HG03442 (cell line): ENCODE data around the gene GAGE12E.
"Not testable (repeated sequence)": the region's sequence is repeated elsewhere in the genome, so short reads cannot be mapped to it uniquely, and the experiment has no call there.

ENCODE experiments used
- ATAC-seq: cut with Tn5 transposase; IDR thresholded peaks from one replicate; pipeline ENCODE4 v1.9.1; 2021; ENCODE audit warnings: mild to moderate bottlenecking, moderate library complexity; ENCODE audit not compliant: unreplicated experiment

Gene GAGE12E

GRCh38 chrX:49550989-49551388, at the start of gene GAGE12E:
TSS of gene GAGE12E (plus strand) at chrX:49551289. CDS start at chrX:49552444, 1,155 bp downstream.
- ATAC-seq = not testable (repeated sequence)

GRCh38 chrX:49531877-49532276, 19.2 kb upstream of the GAGE12E start, which contains the start of gene GAGE12C:
TSS of gene GAGE12C (plus strand) at chrX:49532177. CDS start at chrX:49533332, 1,155 bp downstream.
- not testable (repeated sequence) for ATAC-seq

DNA sequence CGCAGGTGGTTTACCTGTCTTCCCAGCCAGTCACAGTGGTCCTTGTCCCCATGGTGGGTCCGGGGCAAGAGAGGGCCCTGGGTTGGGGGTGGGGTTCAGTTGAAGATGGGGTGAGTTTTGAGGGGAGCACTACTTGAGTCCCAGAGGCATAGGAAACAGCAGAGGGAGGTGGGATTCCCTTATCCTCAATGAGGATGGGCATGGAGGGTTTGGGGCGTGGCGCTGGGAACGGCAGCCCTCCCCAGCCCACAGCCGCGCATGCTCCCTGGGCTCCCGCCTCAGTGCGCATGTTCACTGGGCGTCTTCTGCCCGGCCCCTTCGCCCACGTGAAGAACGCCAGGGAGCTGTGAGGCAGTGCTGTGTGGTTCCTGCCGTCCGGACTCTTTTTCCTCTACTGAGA, 9.7 kb upstream of the GAGE12E start, which contains the start of gene GAGE12D:
TSS of gene GAGE12D (plus strand) at position 301 of the 400 bp plus-strand sequence. CDS start 1,155 bp downstream, outside the sequence.
- not testable (repeated sequence) for ATAC-seq

DNA sequence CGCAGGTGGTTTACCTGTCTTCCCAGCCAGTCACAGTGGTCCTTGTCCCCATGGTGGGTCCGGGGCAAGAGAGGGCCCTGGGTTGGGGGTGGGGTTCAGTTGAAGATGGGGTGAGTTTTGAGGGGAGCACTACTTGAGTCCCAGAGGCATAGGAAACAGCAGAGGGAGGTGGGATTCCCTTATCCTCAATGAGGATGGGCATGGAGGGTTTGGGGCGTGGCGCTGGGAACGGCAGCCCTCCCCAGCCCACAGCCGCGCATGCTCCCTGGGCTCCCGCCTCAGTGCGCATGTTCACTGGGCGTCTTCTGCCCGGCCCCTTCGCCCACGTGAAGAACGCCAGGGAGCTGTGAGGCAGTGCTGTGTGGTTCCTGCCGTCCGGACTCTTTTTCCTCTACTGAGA, 9.5 kb downstream of the GAGE12E start, which contains the start of gene GAGE12F:
TSS of gene GAGE12F (plus strand) at position 301 of the 400 bp plus-strand sequence. CDS start 1,155 bp downstream, outside the sequence.
- ATAC-seq = not testable (repeated sequence)

GRCh38 chrX:49568728-49569127, 17.6 kb downstream of the GAGE12E start:
- ATAC-seq = not testable (repeated sequence)

DNA sequence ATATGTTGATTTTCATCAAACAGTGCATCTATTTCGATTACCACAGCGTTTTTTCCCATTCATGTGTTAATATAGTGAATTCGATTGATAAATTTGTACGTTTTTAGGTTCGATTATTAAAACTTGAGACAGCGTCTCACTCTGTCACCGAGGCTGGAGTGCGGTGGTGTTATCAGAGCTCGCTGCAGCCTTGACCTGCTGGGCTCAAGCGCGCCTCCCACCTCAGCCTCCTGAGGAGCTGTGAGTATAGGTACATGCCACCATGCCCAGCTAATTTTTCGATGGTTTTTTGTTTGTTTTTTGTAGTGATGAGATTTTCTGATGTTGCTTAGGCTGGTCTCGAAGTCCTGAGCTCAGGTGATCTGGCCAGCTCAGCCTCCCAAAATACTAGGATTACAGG, 18.1 kb downstream of the GAGE12E start:
- not testable (repeated sequence) for ATAC-seq

DNA sequence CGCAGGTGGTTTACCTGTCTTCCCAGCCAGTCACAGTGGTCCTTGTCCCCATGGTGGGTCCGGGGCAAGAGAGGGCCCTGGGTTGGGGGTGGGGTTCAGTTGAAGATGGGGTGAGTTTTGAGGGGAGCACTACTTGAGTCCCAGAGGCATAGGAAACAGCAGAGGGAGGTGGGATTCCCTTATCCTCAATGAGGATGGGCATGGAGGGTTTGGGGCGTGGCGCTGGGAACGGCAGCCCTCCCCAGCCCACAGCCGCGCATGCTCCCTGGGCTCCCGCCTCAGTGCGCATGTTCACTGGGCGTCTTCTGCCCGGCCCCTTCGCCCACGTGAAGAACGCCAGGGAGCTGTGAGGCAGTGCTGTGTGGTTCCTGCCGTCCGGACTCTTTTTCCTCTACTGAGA, 19.0 kb downstream of the GAGE12E start, which contains the start of gene GAGE12G:
TSS of gene GAGE12G (plus strand) at position 301 of the 400 bp plus-strand sequence. CDS start 1,155 bp downstream, outside the sequence.
- ATAC-seq = not testable (repeated sequence)

- not testable (repeated sequence) for ATAC-seq
Observed at GRCh38 chrX:49579649-49580048, 28.6 kb downstream of the GAGE12E start, which contains the start of gene GAGE12H. TSS of gene GAGE12H (plus strand) at chrX:49579949. CDS start at chrX:49581104, 1,155 bp downstream.

GRCh38 chrX:49589196-49589595, 38.1 kb downstream of the GAGE12E start, which contains the start of gene GAGE2A:
TSS of gene GAGE2A (plus strand) at chrX:49589496. CDS start at chrX:49590651, 1,155 bp downstream.
- not testable (repeated sequence) for ATAC-seq

DNA sequence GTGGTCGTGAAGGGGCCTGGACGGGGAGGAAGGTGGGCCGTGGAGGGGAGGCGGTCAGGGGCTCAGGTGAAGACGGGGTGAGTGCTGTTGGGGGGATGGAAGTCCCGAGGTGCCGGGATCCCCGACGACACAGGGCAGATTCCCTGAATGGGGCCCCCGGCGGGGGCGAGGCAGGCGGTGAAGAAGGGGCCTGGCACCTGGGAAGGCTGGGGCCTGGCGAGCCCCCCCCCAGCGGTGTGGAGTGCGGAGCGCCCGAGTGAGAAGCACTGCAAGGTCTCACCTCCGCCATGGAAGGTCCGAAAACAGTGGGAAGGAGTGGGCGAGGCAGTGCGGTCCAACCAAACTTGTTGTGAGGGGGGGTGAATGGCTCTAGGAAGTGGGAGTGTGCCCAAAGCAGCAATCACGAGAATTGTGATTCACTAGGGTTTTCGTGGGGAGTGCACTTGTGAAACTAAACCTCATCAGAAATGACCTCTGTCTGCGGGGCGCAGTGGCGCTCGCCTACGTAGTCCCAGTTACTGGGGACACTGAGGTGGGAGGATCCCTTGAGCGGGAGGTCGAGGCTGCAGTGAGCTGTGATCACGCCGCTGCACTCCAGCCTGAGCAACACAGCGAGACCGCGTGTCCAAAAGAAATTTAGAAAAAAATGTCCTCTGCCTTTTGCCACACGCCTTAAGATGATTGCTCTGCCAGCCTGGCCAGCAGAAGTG, 38.8 kb downstream of the GAGE12E start:
- not testable (repeated sequence) for ATAC-seq

DNA sequence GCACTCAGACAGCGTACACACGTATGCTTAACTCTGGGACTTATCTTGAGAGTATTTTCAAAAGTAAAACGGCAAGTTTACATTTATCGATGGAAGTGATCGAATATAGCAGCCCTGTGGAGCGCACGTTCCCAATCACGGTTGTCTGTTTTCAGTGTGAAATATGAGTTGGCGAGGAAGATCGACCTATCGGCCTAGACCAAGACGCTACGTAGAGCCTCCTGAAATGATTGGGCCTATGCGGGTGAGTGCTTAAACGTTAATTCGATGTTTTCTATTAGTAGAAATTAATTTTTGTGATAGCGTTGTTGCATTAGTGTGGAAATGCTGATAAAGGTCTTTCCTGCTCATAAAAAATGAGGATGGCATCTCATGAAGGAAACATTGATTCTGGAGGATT, 39.4 kb downstream of the GAGE12E start:
- not testable (repeated sequence) for ATAC-seq

DNA sequence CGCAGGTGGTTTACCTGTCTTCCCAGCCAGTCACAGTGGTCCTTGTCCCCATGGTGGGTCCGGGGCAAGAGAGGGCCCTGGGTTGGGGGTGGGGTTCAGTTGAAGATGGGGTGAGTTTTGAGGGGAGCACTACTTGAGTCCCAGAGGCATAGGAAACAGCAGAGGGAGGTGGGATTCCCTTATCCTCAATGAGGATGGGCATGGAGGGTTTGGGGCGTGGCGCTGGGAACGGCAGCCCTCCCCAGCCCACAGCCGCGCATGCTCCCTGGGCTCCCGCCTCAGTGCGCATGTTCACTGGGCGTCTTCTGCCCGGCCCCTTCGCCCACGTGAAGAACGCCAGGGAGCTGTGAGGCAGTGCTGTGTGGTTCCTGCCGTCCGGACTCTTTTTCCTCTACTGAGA, 47.6 kb downstream of the GAGE12E start, which contains the start of gene GAGE1:
TSS of gene GAGE1 (plus strand) at position 301 of the 400 bp plus-strand sequence. CDS start 1,155 bp downstream, outside the sequence.
- ATAC-seq = not testable (repeated sequence)
